Left lobe of liver (tissue), 2 donors: ENCODE measurements around the gene ZNFX1. TPM values are rescaled to one million over a fixed set of nuclear protein-coding genes. Genes with fewer than 3 reads are reported as not detected.
A peak's percentile ranks its signal among the peaks of the same experiment; 100 is the strongest.
"Not testable (repeated sequence)": the region's sequence is repeated elsewhere in the genome, so short reads cannot be mapped to it uniquely, and the experiment has no call there.

Experiments
- ATAC-seq: fragments of 200-7000 bp; cut with Tn5 transposase; one replicate; pipeline ENCODE4 v1.9.1; 2020; ENCODE audit warnings: mild to moderate bottlenecking, moderate library complexity
- DNase-seq: peaks from one replicate; pipeline ENCODE4 v3.0.0-alpha.2; 2020; ENCODE audit warnings: low spot score
- total RNA-seq: library from RNA; stranded (reverse); gene quantifications from one replicate; pipeline ENCODE4 v1.2.1, GENCODE V29; 2021
- donor health status: DM: no; HTN: no; CAD: no; lungs with moderate emphysema.
- donor health status: DM: no; HTN: yes; CAD: no.

The ZNFX1 gene
- total RNA-seq, 1 donor from 2014 or later, result 10.0 TPM

GRCh38 chr20:49252556-49253350 is 25.1 kb downstream of the ZNFX1 start:
- ATAC-seq (peak; percentile 55), DNase-seq (no peak)

GRCh38 chr20:49248879-49249665 is 28.8 kb downstream of the ZNFX1 start:
- DNase-seq, result no peak
- no peak for ATAC-seq

DNA sequence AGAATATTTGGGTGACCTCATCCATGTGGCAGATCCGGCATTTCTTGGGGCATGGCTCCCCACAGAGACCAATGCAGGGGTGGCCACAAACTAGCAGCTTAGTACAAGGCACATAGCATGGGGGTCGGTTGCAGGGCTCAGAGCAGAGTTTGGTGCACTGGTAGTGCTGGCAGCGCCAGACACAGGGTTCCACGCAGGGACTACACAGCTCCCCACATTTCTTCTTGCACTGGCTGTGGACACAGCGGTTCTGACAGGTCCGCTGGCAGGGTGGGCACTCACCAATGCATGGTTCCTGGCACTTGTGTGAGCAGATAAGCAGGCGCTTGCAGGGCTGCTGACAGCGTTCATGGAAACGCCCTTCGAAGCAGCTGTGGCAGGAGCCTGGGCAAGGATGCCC is 29.6 kb downstream of the ZNFX1 start:
- ATAC-seq (no peak), DNase-seq (no peak)

DNA sequence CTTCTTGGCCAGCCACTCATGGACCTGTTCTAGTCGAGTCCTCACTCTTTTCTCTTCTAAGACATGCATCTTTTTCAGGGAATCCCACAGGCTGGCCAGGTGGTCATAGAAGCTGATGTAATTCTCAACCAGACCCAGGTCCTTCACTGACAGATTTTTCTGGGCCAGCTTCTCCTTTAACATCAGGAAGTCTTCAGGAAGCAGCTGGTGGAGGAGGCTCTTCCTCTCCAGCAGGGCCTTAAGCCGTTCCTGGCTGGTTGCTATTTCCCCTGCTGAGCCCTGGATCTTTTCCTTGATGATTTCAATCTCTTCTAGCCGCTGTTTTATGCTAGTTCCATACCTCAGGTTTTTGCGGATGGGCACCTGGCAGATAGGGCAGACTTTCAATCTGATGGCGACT is 30.1 kb downstream of the ZNFX1 start:
- no peak for DNase-seq
- ATAC-seq, result peak; percentile 8

GRCh38 chr20:49247169-49247723 is 30.6 kb downstream of the ZNFX1 start:
- DNase-seq (no peak), ATAC-seq (no peak)

DNA sequence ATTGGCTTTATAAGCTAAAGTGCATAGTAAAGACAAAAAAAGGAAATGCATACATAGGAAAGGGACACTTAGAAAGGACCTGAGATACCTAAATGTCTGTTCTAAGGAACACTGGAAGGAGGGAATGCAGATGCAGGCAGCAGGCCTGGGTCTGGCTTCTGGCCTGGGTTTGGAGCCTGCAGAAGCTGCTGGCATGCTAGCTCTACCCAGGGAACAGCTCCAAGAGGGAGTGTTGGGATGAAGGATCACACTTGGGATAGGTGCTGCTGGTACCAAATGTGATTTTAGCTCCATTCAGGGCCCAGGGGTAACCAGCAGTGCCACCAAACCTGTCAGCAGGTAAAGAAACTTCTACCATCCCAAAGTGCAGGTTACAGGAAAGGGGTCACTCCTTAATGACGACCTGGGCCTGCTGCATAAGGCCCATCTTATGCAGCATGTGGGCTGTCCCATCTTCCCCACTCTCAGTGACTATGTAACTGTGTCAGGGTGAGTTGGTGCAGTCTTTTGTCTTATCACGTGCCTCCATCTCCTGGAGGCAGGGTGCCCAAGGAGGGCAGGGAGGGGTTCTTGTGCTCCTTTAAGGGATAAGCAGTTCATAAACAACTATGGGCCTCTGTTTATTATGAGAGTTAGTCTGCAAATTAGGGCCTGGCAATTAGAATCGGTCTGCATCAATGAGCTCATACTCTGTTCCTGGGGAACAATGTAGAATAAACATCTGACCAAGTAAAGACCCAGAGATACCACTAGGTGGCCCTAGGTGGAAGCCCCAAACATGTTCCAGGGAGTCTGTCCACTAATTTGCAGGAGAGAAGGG is 31.7 kb downstream of the ZNFX1 start:
- DNase-seq (no peak), ATAC-seq (peak; percentile 88)

GRCh38 chr20:49237531-49237930 is 40.3 kb downstream of the ZNFX1 start:
- DNase-seq, result no peak
- no peak for ATAC-seq

- ATAC-seq, result no peak
- no peak for DNase-seq
Observed at GRCh38 chr20:49236301-49236700, 41.6 kb downstream of the ZNFX1 start.

- no peak for ATAC-seq
- no peak for DNase-seq
Observed at GRCh38 chr20:49234831-49235230, 43.0 kb downstream of the ZNFX1 start.

DNA sequence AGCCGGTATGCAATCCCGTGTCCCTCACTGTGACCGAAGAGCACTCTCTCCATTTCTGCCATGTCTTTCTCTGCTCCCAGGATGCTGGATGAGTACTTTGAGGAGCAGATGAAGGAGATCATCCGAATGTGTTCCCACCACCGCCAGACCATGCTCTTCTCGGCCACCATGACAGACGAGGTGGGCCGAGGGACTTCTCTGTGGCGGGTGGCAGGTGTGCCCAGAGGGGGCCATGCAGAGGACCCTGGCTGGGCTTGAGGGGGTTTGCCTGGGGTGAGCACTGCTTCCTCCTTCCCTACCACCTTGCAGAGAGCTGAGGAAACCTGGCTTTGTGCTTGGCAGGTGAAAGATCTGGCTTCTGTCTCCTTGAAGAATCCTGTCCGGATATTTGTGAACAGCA is 44.6 kb downstream of the ZNFX1 start:
- no peak for ATAC-seq
- no peak for DNase-seq

- DNase-seq, result no peak
- ATAC-seq, result no peak
Observed at GRCh38 chr20:49231471-49231870, 46.4 kb downstream of the ZNFX1 start.

DNA sequence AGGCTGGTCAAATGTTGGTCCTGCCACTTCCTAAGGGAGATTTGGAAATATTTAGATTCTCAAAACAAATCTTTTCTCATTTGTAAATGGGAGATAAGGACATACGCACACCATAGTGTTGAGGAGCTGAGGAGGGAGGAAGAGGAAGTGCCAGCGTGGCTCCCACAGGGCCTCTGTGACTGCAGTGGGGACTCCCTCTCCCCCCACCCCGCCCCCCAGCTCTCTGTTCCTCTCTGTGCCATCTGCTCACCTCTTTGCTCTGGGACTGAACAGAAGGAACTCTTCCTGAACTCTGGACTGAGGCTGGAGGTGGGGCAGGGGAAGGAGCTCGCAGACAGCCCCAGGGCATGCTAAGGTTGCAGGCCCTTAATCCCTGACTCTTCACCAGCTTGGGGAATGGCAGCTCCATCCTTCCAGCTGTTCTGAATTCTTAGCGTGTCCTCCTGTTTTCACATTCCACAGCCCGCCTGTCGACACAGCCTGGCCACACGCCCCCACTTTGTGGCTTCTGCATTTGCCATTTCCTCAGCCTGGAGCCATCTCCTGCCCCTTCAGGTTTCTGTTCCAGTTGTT is 47.2 kb downstream of the ZNFX1 start:
- DNase-seq (no peak), ATAC-seq (peak; percentile 41)

DNA sequence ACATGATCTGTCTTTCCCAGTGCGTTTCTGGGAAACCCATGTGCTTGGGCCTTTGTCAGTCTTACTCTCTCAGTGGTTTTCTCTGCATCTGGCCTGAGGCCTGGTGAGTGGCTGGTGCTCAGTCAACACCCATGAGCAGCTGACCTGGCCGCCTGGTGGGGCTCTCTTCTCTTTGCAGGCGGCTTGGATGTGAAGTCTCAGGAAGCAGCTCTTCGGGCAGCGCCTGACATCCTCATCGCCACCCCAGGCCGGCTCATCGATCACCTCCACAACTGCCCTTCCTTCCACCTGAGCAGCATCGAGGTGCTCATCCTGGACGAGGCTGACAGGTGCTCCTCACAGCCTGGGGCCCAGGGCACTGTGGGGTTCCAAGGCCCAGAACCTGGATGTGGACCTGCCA is 47.8 kb downstream of the ZNFX1 start:
- ATAC-seq (no peak), DNase-seq (no peak)

GRCh38 chr20:49229381-49229780 is 48.5 kb downstream of the ZNFX1 start:
- DNase-seq (no peak), ATAC-seq (no peak)

DNA sequence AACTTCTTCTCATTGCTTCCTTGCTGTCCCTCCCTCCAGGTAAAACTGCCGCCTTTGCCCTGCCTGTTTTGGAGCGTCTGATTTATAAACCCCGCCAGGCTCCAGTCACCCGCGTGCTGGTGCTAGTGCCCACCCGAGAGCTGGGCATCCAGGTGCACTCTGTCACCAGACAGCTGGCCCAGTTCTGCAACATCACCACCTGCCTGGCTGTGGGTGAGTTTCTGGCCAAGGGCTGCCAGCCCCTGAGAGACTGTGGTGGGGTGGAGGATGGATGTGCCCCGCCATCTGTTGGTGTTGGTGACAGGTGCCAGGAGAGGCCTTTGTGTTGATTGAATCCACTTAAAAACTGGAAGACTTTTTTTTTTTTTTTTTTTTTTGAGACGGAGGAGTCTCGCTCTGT is 49.2 kb downstream of the ZNFX1 start:
- ATAC-seq, result no peak
- DNase-seq, result no peak

GRCh38 chr20:49225896-49226295 is 52.0 kb downstream of the ZNFX1 start:
- no peak for DNase-seq

DNA sequence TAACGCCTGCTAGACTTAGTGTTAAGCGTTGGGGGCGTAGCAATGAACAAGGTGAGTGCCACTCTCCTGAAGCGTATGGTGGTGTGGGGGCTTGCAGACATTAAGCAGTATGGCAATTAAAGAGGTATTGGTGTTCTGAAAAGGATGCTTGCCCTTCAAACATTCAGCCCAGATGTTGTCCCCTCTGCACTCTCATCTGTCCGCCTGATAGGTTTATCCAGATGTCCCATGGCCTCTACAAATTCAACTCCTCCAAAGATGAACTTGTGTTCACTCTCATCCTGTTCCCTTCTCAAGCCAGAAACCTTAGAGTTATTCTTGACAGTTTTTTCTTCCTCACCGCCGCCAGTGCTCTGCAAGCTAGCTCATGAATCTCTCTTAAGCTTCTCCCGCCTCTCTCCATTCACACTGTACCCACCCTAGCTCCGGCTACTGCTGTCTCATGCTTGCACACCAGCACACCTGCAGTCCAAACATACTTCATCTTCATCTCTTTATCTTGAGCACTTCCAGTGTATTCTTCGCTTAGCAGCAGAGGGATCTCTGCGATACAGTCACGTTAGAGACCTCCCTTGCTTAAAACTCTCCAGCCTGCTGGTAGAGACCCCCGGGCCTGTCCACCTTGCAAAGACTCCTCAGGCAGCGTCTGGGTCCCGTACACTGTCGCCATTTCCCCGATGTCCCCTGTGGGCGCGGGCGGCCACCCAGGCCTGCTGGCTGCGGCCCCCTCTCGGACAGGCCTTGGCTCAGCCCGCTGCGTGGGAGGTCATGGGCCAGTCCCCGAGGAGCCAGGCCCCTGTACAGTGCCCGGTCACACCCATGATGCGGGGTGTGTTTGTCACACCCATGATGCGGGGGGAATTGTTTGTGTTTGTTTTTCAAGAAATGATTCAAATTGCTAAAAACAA is 57.7 kb downstream of the ZNFX1 start:
- no peak for ATAC-seq
- no peak for DNase-seq

More at GRCh38 chr20:49225896-49226295, 52.0 kb downstream of the ZNFX1 start:
- ATAC-seq, result no peak

DNA sequence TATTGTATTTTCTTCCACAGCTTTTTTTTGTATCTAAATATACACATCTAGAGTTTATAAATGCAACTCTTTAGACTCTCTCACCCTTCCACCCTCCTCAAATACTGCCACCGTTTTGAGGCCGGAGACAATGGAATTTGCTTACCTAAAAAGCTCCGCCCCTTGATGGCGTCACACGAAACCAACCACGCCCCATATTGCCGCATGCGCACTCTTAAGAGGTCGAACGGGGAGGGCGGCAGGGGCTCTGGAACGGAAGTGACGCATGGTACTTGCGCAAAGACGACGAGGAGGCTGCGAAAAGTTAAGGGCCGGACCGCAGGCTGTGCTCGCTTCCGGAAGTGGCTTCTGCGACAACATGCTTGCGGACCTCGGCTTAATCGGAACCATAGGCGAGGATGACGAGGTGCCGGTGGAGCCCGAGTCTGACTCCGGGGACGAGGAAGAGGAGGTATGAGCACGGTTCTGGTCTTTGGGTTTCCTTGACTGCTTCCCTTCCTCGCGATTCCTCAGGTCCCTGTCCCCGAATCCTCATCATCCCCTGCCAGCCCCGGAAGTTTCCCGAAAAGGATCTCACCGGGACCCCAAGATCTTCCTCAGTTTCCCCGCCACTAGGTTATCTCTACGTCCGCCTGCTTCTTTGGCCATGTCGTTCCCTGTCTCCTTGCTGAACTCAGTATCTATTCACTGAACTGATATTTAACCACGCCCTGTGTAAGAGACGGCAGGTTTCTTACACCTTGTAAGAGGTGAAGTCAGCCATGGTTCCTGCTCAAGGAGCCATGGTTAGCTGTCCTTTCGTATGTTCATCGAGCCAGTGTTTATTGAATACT is 58.5 kb downstream of the ZNFX1 start, which contains the start of gene DDX27:
DDX27 (plus strand) TSS at position 326 of the 833 bp plus-strand sequence; CDS start at position 359, 33 bp downstream.
- ATAC-seq, result peak; percentile 91
- DNase-seq, result peak; percentile 99

GRCh38 chr20:49218739-49219090 is 59.1 kb downstream of the ZNFX1 start:
- not testable (repeated sequence) for ATAC-seq
- peak; percentile 54 for DNase-seq
